ENCODE results near the gene CD248.
"Not testable (repeated sequence)": the region's sequence is repeated elsewhere in the genome, so short reads cannot be mapped to it uniquely, and the experiment has no call there.

Gene CD248, protein sequence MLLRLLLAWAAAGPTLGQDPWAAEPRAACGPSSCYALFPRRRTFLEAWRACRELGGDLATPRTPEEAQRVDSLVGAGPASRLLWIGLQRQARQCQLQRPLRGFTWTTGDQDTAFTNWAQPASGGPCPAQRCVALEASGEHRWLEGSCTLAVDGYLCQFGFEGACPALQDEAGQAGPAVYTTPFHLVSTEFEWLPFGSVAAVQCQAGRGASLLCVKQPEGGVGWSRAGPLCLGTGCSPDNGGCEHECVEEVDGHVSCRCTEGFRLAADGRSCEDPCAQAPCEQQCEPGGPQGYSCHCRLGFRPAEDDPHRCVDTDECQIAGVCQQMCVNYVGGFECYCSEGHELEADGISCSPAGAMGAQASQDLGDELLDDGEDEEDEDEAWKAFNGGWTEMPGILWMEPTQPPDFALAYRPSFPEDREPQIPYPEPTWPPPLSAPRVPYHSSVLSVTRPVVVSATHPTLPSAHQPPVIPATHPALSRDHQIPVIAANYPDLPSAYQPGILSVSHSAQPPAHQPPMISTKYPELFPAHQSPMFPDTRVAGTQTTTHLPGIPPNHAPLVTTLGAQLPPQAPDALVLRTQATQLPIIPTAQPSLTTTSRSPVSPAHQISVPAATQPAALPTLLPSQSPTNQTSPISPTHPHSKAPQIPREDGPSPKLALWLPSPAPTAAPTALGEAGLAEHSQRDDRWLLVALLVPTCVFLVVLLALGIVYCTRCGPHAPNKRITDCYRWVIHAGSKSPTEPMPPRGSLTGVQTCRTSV

DNA sequence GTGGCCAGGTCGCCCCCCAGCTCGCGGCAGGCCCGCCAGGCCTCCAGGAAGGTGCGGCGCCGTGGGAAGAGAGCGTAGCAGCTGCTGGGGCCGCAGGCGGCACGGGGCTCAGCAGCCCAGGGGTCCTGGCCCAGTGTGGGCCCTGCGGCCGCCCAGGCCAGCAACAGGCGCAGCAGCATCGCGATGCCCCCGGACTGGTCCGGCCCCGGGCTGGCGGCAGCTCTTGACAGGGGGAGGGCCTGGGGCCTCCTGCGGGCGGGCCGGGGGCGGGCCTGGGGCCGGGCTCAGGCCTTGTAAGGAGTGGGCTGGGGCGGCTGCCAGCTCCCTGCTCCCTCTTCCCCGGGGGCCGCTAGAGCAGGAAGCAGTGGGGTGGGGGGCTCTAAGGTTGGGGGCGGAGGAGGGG lies at the start of gene CD248:
CD248 (minus strand) TSS at position 196 of the 403 bp plus-strand sequence; CDS start at position 179, 17 bp downstream.
- no peak for DNase-seq

DNA sequence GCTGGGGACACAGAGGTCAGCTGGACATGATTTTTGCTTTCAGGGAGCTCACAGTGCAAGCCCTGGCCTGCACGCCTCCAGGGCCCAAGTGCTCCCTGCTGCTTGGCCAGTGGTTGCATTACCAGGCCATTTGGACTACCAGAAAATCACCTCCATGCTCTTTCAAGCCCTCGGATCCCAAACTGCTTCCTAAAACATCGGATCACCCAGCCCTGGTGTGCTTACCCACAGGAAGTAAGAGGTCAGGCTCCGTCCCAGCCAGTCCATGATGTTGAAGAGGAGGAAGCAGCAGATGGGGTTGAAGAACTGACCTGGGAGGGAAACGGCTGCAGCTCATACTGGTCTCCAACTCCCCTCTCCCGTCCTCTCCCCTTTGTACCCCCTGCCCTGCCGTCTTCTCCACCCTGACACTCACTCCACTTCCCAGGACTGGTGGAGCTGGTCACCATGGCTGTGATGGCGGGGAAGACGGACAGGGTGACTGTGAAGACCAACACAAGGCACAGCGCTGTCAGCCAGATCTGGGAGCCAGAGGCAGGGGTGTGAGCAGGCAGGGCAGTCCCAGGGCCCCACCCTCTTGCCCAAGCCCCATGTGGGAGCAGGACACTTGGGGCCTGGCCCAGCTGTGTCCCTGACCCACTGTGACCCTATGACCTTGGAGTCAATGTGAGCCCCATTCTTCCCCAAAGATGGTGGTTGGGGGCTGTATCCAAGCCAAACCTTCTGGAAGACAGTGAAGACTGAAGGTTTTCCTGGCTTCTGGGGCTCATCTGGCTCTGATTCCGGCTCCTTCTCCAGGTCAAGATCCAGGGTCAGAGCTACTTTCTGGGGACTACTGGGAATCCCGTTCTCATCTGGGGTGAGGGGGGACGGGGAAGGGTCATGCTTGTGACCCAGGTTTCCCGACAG lies 49.1 kb upstream of the CD248 start:
- no peak for DNase-seq

DNA sequence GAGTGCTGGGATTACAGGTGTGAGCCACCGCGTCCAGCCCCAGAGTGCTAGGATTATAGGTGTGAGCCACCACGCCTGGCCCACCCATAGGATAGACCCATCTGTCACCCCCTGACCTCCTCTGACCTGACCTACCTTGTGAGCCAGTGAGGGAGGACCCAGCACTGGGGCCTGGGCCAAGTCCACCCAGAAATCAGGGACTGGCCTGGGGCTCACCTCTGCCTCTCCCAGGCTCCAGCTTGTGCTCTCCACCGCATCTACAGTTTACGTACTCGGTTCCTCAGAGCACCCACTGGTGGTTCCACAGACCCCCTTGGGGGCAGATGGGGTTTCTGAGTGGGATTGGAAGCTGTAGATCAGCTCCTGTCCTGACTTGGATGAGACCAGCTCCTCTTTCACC lies 48.3 kb upstream of the CD248 start:
- no peak for DNase-seq

DNA sequence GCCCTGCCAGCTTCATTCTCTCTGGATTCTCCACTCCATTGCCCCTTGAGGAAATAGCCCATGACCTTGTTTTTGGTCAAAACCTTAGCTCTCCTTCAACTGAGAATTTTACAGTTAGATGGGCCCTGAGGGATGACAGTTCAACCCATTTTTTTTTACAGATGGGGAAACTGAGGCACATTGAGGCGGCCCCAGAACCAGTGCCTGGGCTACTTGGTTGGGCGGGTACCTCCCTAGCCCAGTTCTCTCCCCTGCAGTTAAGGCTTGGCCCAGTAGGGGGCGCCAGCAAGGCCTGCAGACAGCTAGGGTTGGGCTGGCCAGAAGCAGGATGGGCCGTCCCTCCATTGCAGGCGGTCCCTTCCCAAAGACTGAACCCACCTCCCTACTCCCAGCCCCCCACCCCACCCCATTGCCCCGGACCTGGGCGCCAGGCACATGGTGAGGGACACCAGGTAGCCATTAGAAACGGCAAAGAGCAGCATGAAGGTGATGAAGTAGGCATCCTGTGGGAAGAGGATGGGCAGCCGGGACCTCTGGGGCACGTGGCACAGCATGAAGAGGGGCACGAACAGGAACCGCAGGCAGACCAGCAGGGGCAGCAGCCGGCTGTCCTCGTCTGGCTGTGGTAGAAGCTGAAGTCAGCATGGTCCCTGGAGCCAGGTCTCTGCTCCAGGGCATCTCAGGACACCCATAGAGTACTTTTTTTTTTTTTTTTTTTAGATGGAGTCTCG lies 47.1 kb upstream of the CD248 start:
- peak; percentile 58 to 61 for DNase-seq

DNA sequence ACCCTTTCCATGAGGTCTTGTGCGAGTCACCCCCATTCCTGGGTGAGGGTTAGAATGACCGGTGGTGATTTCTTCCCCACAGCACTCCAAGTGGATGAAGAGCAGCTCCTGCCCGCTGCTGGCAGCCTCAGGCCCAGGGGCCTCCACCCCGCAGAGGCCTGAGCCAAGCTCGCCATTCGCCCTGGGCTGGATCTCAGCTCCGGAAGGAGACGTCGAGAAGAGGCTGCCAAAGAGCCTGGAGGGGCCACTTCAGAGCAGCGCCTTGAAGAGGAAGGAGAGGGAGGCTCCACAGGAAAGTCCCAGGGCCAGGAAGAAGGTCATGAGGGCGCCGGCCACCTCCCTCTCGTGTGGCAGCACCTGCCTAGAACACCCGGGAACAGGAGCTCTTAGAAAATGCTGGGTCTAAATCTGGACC lies 46.4 kb upstream of the CD248 start:
- DNase-seq: no peak

DNA sequence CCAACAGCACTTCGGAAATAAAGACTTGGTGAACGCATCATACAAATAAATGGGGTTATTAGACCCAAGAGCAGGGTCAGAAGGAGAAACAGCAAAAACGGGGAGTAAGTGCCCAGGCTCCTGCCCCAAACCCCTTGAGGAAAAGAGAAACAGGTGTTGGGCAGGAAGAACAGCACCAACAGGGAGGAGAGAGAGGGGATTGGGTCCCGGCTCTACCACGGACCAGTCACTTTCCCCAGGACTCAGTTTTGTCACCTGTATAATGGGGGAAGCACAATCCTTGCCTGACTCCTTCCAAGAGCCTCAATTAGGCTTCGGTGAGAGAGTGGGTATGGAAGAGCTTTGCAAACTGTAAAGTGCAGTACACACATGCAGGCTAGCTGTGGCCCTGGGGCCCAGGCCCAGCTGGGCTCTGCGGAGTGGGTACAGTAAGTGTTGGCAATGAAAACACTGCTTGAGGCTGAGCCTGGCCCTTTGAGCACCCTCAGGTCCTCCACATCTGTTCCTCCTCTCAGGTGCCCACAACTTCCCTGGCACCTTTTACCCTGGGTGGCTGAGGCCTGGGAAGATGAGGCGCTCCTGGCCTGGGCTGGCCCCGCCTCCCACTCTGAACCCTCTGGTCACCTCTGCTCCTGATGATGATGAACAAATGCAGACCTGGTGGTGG lies 45.8 kb upstream of the CD248 start:
- DNase-seq: no peak

DNA sequence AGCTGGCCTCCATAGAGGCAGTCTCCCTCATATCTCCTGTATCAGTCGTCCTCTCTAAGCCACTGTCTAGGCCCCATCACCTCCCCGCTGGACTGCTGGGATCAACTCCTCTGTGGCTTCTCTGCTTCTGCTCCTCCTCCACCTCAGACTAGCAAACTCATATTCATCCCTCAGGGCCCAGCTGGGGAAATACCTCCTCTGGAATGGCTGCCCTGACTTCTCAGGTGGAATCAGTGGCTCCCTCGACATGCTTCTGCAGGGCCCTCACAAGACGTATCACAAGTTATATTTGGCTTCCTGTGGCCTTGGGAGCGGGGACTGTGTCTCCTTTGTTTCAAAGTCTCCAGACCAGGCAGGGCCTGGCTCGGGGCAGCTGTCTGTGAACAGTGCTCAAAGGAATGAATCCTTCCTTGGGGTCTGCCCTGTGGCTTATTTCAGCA lies 44.7 kb upstream of the CD248 start:
- DNase-seq: no peak

DNA sequence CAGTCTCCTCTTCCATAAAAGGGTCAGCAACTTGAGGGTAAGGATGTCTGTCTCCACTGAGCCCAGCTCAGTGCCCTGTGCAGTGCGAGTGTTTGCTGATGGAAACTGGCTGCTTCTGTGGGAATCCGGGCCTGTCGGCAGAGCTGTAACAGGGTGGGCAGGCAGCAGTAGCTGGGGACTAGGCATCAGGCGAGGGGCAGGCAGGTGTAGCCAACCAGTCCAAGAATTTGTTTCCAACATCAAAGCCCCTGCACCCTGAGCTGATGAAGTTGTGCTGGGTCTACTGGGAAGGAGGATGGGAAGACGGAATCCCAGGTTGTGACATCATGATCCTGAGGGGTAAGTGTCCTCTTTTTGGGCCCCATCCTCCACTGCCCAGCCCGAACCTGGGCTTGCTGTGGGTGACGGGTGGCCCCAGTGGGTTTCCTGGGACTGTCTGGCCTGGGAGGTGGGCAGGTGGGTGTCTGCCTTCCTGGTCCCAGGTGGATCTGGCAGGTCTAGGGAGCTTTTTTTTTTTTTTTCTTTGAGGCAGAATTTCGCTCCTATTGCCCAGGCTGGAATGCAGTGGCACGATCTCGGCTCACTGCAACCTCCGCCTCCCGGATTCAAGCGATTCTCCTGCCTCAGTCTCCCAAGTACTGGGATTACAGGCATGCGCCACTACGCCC lies 43.7 kb upstream of the CD248 start:
- DNase-seq: no peak

DNA sequence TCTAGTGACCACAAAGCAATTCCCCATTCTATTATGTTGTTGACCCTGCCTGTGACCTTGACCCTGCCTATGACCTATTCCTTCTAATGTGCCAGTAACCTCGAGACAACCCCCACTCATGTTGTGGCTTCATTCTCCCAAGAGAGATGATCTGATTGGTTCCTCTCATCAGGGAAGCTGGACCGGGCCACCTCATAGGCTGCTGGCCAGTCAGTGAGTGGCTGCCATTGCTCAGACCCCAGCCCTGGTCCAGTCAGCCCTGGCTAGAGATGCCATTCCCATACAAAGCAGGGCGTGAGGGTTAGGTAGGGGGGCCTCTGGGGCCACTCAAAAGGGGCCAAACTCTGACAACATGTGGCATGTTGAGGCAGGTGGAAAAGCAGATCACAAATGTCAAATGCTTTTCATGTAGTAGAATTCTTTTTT lies 42.8 kb upstream of the CD248 start:
- no peak for DNase-seq

DNA sequence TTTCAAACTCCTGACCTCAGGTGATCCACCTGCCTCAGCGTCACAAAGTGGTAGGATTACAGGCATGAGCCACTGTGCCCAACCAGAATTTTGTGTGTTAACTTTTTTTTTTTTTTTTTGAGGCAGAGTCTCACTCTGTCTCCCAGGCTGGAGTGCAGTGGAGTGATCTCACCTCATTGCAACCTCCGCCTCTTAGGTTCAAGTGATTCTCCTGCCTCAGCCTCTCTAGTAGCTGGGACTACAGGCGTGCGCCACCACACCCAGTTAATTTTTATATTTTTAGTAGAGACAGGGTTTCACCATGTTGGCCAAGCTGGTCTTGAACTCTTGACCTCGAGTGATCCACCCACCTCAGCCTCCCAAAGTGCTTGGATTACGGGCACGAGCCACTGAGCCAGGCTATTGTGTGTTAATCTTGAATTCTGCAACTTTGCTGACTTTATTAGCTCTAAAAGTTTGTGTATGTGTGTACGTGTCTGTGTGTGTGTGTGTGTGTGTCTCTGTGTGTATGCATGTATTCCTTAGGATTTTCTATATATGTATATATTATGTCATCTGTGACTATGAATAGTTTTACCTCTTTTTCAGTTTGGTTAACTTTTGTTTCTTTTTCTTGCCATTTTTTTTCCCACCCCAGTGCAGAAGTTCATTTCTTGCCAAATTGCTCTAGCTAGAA lies 33.9 kb upstream of the CD248 start:
- not testable (repeated sequence) for DNase-seq

DNA sequence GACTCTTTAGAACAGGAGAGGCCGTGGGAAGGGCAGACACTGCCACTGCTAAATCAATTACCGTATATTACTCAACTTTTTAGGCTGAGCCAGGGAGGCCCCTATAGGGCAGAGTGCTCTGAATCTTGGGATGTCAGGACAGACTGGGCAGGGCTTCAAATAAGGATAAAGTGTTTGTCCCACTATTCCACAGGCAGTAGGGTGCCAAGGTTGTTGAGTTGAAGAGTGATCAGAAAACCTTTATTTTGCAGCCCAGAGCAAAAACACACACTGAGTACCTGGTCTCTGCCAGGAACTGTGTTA lies 32.2 kb upstream of the CD248 start:
- DNase-seq: no peak

DNA sequence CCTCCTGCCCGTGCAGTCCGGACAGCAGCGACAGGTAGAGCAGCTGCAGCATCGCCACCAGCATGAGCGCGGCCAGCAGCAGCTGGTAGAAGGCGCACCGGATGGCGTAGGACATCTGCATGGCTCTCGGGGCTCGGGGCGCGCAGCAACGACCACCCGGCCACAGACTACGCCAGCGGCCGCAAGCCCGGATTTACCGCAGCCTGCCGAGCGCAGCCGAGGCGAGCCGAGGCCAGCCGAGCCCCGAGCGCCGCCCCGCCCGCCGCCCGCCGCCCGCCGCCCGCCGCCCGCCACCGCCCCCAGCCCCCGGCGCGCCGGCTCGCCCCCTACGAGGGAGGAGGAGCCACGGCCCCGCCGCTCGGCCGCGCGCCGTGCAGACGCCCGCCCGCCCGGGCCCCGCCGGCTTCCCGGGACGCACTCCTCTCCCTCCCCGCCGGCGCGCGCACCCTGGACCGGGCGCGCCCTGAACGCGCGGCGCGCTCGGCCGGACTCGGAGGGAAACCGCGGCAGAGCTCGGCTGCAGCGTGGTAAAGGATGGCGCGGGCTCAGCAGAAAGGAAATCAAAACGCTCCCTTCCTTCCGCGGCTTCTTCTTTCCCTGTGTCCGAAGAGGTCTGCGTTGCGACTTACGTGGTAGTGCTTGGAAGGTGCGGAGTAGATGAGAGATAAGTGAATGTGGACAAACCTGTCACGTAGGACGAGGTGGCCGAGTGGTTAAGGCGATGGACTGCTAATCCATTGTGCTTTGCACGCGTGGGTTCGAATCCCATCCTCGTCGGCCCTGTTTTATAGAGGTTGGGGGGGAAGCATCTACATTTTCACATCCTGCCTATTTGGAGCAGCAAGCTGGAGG lies 30.8 kb upstream of the CD248 start, which contains the start of gene B4GAT1:
B4GAT1 (minus strand) TSS at position 205 of the 852 bp plus-strand sequence; CDS start at position 121, 84 bp downstream.
- peak; percentile 89 to 90 for DNase-seq

DNA sequence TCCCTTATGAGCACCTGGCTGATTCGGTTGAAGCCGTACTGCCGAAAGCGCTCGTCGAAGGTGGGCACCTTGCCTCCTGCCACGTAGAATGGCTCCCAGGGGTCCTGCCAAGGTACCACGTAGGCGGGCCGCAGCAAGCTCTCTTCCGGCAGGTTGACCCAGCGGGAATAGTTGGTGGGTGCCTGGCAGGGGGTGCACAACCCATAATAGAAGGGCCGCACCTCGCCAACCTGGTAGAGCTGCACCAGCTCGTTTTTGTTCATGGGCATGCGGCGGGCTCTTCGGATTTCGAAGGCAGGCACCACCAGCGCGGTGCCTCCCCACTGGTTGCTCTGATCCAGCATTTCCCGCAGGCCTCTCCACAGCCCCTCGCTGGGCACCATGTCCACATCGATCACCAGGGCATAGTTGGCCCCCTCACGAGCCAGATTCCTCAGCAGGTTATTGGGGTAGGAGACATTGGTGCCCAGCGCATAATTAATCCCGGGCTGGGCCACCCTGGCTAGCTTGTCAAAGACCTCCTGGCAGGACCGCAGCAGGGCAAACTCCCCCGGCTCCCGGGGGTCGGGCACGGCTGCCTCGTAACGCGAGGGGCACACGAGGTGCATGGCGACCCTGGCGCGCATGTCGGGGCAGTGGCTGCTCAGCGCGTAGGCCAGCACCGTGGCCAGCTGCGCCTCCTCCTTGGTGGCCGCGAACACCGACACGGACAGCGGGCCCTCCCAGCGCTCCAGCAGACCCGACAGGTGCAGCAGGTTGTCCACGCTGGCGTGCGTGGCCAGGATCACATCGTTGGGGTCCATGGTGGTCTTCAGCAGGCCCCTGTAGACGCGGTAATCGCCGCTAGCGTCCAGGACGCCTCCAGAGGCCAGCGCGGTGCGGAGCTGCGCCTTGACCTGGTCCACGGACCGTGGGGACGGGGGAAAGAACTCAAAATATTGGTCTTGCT lies 29.9 kb upstream of the CD248 start:
- no peak for DNase-seq

DNA sequence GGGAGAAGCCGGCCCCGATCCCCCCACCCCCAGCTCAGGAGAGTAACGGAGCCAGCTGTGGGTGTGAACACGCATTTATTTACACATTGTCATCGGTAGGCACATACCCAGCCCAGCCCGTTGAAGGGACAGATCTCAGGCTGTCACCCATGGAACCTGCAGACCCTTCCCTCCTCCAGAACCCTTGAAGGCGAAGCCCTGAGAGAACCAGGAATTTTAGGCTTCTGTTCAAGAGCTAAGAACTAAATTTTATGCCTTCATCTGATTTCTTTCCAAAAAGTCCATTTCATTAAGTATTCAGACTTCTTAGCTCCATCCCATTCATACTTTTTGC lies 28.4 kb upstream of the CD248 start:
- no peak for DNase-seq

DNA sequence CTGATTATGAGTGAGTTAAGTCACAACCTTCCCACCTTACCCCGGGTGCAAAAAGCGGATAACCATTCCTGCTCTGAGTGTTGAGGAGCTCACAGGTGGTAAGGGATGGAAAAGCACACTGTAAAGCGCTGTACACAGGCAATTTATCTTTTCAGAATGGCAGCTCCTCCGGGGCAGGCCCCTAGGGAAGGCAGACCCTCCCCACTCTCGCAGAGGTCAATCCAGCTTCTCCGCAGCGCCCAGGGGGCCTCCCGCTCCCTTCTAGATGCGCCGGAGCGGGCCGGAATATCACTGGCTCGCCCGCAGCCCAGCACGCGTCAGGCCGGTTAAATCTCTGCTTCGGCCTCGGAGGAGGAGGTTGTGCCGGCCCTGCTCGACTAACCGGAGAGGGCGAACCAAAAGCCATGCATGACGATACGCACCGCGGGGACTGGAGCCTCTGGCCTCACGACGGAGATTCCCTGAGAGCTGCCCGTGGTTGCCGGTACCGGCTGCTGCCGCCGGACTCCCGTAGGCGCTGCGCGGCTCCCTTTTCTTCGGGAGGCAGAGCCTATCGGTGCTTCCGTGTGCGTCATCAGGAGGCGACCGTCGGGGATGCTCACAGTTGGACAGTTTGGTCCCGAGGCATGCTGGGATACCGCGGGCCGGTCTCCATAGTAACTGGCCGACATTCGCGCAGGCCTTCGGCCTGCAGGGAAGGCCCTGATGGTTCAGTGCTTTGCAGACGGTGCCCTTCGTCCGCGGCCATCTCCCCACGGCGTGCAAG lies 27.9 kb upstream of the CD248 start, which contains the start of gene BRMS1:
BRMS1 (minus strand) TSS at position 555 of the 766 bp plus-strand sequence. CDS start 2,870 bp downstream, outside the sequence.
- peak; percentile 96 for DNase-seq

DNA sequence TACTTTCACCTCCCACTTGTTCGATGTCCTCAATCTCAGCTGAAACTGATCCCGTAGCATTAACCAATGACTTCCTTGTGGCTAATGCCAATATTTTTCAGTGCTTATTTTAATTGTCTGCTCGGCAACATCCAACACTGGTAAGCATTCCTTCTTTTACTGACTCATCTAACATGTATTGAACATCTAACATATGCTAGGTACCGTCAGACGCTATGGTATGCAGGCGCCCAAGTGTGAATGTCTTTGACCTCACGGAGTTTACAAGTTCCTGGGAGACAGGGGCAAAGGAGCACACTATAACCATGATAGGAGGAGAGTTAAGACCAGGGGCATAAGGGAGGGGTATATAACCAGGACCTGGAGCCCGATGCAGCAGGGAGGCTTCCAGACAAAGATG lies 26.3 kb upstream of the CD248 start:
- no peak for DNase-seq

DNA sequence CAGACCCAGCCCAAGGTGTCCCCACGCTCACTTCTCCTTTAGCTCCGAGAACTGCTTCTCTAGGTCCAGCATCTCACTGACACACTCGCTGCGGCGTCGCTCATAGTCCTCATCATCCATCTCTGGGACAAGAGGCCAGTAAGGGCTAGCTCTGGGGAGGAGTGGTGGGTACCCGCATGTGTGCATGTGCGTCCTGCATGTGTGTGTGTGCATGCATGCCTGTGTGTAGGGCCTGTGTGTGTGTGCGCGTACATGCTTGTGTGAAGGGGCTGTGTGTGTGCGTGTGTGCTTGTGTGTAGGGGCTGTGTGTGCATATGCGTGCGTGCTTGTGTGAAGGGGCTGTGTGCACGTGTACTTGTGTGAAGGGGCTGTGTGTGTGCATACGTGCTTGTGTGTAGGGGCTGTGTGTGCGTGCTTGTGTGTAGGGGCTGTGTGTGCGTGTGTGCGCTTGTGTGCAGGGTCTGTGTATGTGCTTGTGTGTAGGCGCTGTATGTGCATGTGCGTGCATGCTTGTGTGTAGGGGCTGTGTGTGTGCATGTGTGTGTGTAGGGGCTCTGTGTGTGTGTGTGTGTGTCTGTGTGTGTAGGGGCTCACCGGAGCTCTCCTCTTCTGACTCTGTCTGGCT lies 24.8 kb upstream of the CD248 start:
- DNase-seq: no peak
